GM21367 (cell line): ENCODE results near the gene ATP10A.

Experiments used
- ATAC-seq: cut with Tn5 transposase; IDR thresholded peaks from one replicate; pipeline ENCODE4 v1.9.1; 2021; ENCODE audit not compliant: unreplicated experiment

The ATP10A gene

GRCh38 chr15:25687276-25687675 lies 175.9 kb downstream of the ATP10A start:
- no peak for ATAC-seq

- ATAC-seq, result no peak
These were observed 176.3 kb downstream of the ATP10A start for GRCh38 chr15:25686780-25687179.

GRCh38 chr15:25684521-25685431 lies 178.4 kb downstream of the ATP10A start:
- ATAC-seq, result no peak

GRCh38 chr15:25683911-25684310 lies 179.2 kb downstream of the ATP10A start:
- no peak for ATAC-seq

GRCh38 chr15:25683415-25683814 lies 179.7 kb downstream of the ATP10A start:
- no peak for ATAC-seq

- ATAC-seq, result no peak
These were observed 180.8 kb downstream of the ATP10A start for GRCh38 chr15:25682340-25682739.

GRCh38 chr15:25680686-25681025 lies 182.5 kb downstream of the ATP10A start:
- ATAC-seq, result no peak

- no peak for ATAC-seq
These were observed 183.0 kb downstream of the ATP10A start for GRCh38 chr15:25679964-25680685.

- no peak for ATAC-seq
These were observed 183.6 kb downstream of the ATP10A start for GRCh38 chr15:25679492-25679891.

- ATAC-seq, result no peak
These were observed 184.6 kb downstream of the ATP10A start for GRCh38 chr15:25678500-25678855.

- ATAC-seq, result no peak
These were observed 185.2 kb downstream of the ATP10A start for GRCh38 chr15:25677719-25678499.

- no peak for ATAC-seq
These were observed 187.1 kb downstream of the ATP10A start for GRCh38 chr15:25676070-25676469.

- ATAC-seq, result no peak
These were observed 187.7 kb downstream of the ATP10A start for GRCh38 chr15:25675396-25675795.

GRCh38 chr15:25674913-25675312 lies 188.2 kb downstream of the ATP10A start:
- no peak for ATAC-seq

- no peak for ATAC-seq
These were observed 189.2 kb downstream of the ATP10A start for GRCh38 chr15:25673972-25674371.

GRCh38 chr15:25673351-25673750 lies 189.8 kb downstream of the ATP10A start:
- ATAC-seq, result no peak

GRCh38 chr15:25671132-25671531 lies 192.0 kb downstream of the ATP10A start:
- no peak for ATAC-seq

- no peak for ATAC-seq
These were observed 192.5 kb downstream of the ATP10A start for GRCh38 chr15:25670621-25671020.

- ATAC-seq, result no peak
These were observed 193.0 kb downstream of the ATP10A start for GRCh38 chr15:25670025-25670554.

GRCh38 chr15:25668901-25669300 lies 194.2 kb downstream of the ATP10A start:
- ATAC-seq, result no peak

GRCh38 chr15:25668236-25668795 lies 194.8 kb downstream of the ATP10A start:
- ATAC-seq, result no peak
